Subcutaneous adipose tissue (tissue), 4 donors: ENCODE results near the gene GALK1. TPM values are rescaled to one million over a fixed set of nuclear protein-coding genes. Genes with fewer than 3 reads are reported as not detected.

Source experiments
- CTCF ChIP-seq: fragments of 450-650 bp; IDR thresholded peaks from one replicate; pipeline ENCODE4 v1.5.1; 2016; ENCODE audit warnings: low read depth, mild to moderate bottlenecking, control low read depth, antibody characterized with exemption, moderate library complexity
- total RNA-seq, 4 donors: library from RNA; depleted of rRNA; stranded (reverse); fragments of >200 nt; gene quantifications; one replicate each; pipeline ENCODE4 v1.1.0, GENCODE V29; 2016

The GALK1 gene
- total RNA-seq, 4 donors from 2014 or later = 13.2 to 31.3 (median 24.5) TPM

- no peak for TF ChIP-seq CTCF
These were observed 41.6 kb downstream of the GALK1 start for GRCh38 chr17:75723171-75723930.

GRCh38 chr17:75722542-75723095 is 42.4 kb downstream of the GALK1 start:
- TF ChIP-seq CTCF = no peak

- TF ChIP-seq CTCF = no peak
These were observed 42.9 kb downstream of the GALK1 start for GRCh38 chr17:75722076-75722475.

- TF ChIP-seq CTCF = no peak
These were observed 43.5 kb downstream of the GALK1 start for GRCh38 chr17:75721463-75722011.

- no peak for TF ChIP-seq CTCF
These were observed 44.1 kb downstream of the GALK1 start, which contains the start of gene ITGB4 for GRCh38 chr17:75720656-75721462. Gene ITGB4, plus strand, starts transcription at chr17:75721459. Its CDS starts 3,245 bp downstream, at chr17:75724704.

GRCh38 chr17:75719732-75720131 is 45.3 kb downstream of the GALK1 start:
- no peak for TF ChIP-seq CTCF

- TF ChIP-seq CTCF = no peak
These were observed 52.5 kb downstream of the GALK1 start for GRCh38 chr17:75712446-75712845.
